ENCODE results near the gene ARL14. TPM values are rescaled to one million over a fixed set of nuclear protein-coding genes. Genes with fewer than 3 reads are reported as not detected.

The ARL14 gene
- total RNA-seq, result not detected in 2 replicates

DNA sequence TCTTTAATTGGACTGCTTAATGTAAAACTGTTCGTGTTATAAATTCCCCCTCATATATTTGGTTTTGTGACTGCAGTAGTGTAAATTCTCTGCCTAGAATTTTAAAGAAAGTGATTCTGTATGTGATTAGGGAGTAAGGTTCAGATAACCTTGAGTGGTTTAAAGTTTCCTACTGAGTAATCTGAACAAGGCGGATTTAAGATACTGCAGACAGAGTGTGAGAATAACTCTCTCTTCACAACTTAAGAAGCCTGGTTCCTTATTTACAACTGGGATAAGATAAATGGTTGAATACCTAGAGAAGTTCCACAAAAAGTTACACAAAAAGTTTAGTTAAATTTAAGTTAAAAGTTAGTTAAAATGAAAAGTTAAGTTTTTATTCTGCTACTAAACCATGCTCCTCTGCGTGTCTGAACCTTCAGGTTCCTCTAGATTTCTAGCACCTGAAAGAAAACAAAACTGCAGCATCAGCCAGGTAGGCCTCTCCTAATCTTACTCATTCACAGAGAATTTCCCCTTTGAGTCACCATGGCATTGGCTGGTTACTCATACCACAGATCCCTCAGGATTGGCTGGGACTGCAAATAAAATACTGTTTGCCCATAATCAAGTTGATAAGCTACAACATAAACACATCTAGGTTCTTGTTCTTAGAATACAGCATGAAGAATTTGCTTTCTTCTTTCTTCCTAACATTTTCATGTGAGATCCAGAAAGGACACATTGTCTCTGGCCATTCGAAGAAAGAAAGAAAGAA, at the start of gene ARL14:
ARL14 (plus strand) TSS at position 614 of the 757 bp plus-strand sequence. CDS start 187 bp downstream, outside the sequence.

Other genes with a start within 250 kb of the ARL14 start
- 36.7 and 39.2 TPM in 2 replicates for gene TRIM59, start 227.4 kb upstream of the ARL14 start, total RNA-seq
- gene KPNA4, start 111.6 kb upstream of the ARL14 start, total RNA-seq, result 17.8 and 19.5 TPM in 2 replicates
- 0.45 and 1.2 TPM in 2 replicates for gene PPM1L, start 79.1 kb downstream of the ARL14 start, total RNA-seq